Astrocyte of the cerebellum (primary cell): ENCODE data around the gene PADI1.

Experiments used
- DNase-seq: peaks from one replicate; pipeline ENCODE4 v3.0.0-alpha.2; 2011; ENCODE audit warnings: low read depth
- H3K4me3 ChIP-seq: 2 replicates; pipeline ENCODE4 v1.5.1; 2011; ENCODE audit warnings: mild to moderate bottlenecking, low read depth, low read length, moderate library complexity
- CTCF ChIP-seq: IDR thresholded peaks from 2 replicates; pipeline ENCODE4 v1.5.1; 2012; ENCODE audit warnings: low read length, low read depth, moderate library complexity, mild to moderate bottlenecking; ENCODE audit errors: missing control alignments
- in situ Hi-C: cut with HindIII; loops from 2 replicates; pipeline ENCODE4 v1.10.0; 2017; ENCODE audit warnings: low sequenced_read_pairs

Gene PADI1

GRCh38 chr1:17215545-17215890 is 10.6 kb downstream of the PADI1 start:
- H3K4me3 ChIP-seq, result no peak overlapping the region
- no peak for DNase-seq
- in situ Hi-C loops, result no loop called here
- no peak for TF ChIP-seq CTCF

- DNase-seq, result no peak
- in situ Hi-C loops, result no loop called here
- no peak for TF ChIP-seq CTCF
- no peak overlapping the region for H3K4me3 ChIP-seq
These were observed 11.2 kb downstream of the PADI1 start for GRCh38 chr1:17216078-17216477.

GRCh38 chr1:17217607-17218006 is 12.7 kb downstream of the PADI1 start:
- no peak for TF ChIP-seq CTCF
- in situ Hi-C loops, result no loop called here
- DNase-seq, result no peak
- no peak overlapping the region for H3K4me3 ChIP-seq

- in situ Hi-C loops, result no loop called here
- no peak for TF ChIP-seq CTCF
- H3K4me3 ChIP-seq, result no peak overlapping the region
- DNase-seq, result no peak
These were observed 14.0 kb downstream of the PADI1 start for GRCh38 chr1:17218939-17219338.

GRCh38 chr1:17220287-17220686 is 15.4 kb downstream of the PADI1 start:
- TF ChIP-seq CTCF, result no peak
- in situ Hi-C loops, result loop anchor here (5.0 kb wide), 1 partner anchor 88 kb away; no protein-coding TSS in a partner anchor
- no peak for DNase-seq
- no peak overlapping the region for H3K4me3 ChIP-seq

GRCh38 chr1:17222557-17222956 is 17.6 kb downstream of the PADI1 start:
- DNase-seq, result no peak
- no peak for TF ChIP-seq CTCF
- H3K4me3 ChIP-seq, result no peak overlapping the region
- in situ Hi-C loops, result loop anchor here (5.0 kb wide), 1 partner anchor 90 kb away; no protein-coding TSS in a partner anchor

GRCh38 chr1:17224434-17224833 is 19.5 kb downstream of the PADI1 start:
- in situ Hi-C loops, result loop anchor here (5.0 kb wide), 1 partner anchor 92 kb away; no protein-coding TSS in a partner anchor
- TF ChIP-seq CTCF, result no peak
- H3K4me3 ChIP-seq, result no peak overlapping the region
- DNase-seq, result no peak
